ENCODE results near the gene PHF20.
"Not testable (repeated sequence)": the region's sequence is repeated elsewhere in the genome, so short reads cannot be mapped to it uniquely, and the experiment has no call there.

Gene PHF20

DNA sequence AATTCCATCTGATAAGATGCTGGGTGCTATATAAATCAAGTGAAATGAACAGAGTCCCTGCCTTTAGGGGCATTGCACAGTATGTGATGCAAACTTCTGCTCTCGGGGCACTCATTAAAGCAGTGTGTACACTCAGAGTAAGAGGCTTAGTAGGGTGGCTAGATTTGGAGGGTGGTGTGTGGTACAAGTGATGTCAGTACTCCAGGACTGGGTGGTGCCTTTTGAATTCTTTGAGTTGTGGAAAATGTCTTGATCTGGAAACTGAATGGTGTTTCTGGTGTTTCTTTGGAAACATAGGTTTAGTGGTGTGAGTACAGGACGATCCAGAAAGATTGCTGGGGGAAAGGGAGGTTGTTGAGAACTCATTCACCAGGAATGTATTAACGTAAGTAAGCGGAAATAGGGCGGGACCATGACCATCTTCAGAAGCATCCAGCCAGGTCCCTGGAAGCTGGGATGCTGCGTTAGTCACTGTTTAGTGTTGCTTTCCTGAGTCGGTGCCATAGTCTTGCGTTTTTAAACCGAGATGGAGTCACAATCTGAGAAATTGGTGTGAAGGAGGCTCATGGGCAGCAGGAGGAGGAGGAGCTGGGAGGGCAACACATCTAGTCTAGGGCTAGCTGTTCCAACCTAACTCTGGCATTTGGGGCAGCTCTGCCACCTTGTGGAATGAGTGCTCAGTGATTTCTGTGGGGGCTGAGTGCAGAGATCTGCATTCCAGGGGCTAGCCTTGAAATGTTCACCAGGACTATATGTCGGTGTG lies 112.1 kb downstream of the PHF20 start:
- in situ Hi-C loops (cut with MboI; ENCODE audit: low sequenced_read_pairs) = no loop called here

- in situ Hi-C loops (cut with MboI; ENCODE audit: low sequenced_read_pairs) = no loop called here
Observed at GRCh38 chr20:35884541-35884865, 112.7 kb downstream of the PHF20 start.

DNA sequence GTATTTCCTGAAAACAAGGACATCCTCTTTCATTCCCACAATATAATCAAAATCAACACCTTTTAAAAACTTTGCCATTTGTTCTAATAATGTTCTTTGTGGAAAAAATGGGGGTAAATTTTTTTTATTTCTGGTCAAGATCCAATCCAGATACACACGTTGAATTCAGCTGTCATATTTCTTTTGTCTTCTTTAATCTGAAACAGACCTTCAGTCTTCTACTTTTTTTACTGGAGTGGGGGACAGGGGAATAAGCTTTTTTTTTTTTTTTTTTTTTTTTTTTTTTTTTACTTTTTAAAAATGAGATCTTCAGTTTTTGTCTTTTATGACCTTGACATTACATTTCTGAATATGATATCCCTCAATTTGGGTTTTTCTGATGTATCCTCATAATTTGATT lies 113.4 kb downstream of the PHF20 start:
- in situ Hi-C loops (cut with MboI; ENCODE audit: low sequenced_read_pairs) = no loop called here

GRCh38 chr20:35886537-35886936 lies 114.7 kb downstream of the PHF20 start:
- in situ Hi-C loops (cut with MboI; ENCODE audit: low sequenced_read_pairs) = no loop called here

DNA sequence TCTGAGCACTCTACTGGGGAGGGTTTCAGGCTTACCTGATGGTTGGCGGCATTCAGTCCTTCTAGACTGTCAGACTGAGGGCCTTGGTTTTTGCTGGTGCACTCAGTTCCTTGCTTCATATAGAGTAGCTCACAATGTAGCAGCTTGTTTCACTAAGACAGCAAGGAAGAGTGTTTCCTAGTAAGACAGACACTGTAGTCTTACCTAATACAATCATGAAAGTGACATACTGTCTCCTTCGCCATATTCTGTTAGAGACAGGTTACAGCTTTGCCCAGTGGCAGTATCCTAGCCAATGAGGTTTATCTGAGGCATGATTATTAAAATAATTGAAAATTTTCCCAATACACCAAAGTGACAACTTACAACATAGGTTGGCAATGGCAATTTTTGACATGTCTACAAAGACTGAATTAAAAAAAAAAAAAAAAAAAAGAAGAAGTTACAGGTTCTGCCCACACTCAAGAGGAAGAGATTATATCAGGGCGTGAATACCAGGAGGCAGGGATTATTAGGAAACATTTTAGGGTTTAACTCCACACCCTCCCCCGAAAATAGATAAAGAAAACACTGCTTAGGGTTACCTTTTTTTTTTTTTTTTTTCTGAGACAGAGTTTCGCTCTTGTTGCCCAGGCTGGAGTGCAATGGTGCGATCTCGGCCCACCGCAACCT lies 115.7 kb downstream of the PHF20 start:
- in situ Hi-C loops (cut with MboI; ENCODE audit: low sequenced_read_pairs) = no loop called here

GRCh38 chr20:35888657-35889056 lies 116.8 kb downstream of the PHF20 start:
- in situ Hi-C loops (cut with MboI; ENCODE audit: low sequenced_read_pairs) = no loop called here

DNA sequence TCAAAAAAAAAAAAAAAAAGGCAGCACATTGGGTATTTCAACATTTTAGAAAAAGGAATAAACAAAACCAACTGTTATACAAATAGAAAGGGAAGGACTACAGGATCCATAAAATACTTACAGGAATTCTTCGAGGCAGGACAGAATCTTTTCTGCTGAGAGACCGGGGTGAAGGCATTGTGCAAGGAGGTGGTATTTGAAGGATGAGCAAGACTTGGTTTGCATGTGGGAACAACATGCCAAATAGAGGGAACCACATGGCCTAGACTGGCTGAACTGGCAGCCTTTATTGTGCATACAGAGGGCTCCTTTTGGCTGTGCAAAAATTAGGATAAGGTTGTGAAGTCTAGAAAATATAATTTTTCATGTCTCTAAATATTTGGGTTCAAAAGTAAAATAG lies 119.6 kb downstream of the PHF20 start:
- in situ Hi-C loops (cut with MboI; ENCODE audit: low sequenced_read_pairs) = no loop called here

- in situ Hi-C loops (cut with MboI; ENCODE audit: low sequenced_read_pairs) = no loop called here
Observed at GRCh38 chr20:35892871-35893270, 121.1 kb downstream of the PHF20 start.

GRCh38 chr20:35893942-35894341 lies 122.1 kb downstream of the PHF20 start:
- in situ Hi-C loops (cut with MboI; ENCODE audit: low sequenced_read_pairs) = no loop called here

GRCh38 chr20:35895516-35895915 lies 123.7 kb downstream of the PHF20 start:
- in situ Hi-C loops (cut with MboI; ENCODE audit: low sequenced_read_pairs) = not testable (repeated sequence)

DNA sequence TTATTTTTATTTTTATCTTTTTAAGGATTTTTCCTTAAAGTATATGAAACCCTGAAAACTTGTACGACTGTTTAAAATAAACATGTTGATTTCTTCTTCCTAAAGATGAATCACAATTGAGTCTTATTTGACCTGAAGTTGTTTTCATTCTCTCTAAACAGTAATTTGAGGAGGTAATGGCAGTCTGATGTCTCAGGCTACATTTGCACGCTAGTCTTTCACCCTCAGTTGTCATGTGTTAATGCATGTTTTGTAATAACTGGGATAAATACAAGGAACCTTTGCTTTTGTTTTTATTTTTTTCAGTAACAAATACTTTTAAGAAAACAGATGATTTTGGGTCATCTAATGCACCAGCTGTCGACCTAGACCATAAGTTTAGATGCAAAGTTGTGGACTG lies 127.2 kb downstream of the PHF20 start:
- in situ Hi-C loops (cut with MboI; ENCODE audit: low sequenced_read_pairs) = no loop called here

GRCh38 chr20:35901230-35901629 lies 129.4 kb downstream of the PHF20 start:
- in situ Hi-C loops (cut with MboI; ENCODE audit: low sequenced_read_pairs) = not testable (repeated sequence)

DNA sequence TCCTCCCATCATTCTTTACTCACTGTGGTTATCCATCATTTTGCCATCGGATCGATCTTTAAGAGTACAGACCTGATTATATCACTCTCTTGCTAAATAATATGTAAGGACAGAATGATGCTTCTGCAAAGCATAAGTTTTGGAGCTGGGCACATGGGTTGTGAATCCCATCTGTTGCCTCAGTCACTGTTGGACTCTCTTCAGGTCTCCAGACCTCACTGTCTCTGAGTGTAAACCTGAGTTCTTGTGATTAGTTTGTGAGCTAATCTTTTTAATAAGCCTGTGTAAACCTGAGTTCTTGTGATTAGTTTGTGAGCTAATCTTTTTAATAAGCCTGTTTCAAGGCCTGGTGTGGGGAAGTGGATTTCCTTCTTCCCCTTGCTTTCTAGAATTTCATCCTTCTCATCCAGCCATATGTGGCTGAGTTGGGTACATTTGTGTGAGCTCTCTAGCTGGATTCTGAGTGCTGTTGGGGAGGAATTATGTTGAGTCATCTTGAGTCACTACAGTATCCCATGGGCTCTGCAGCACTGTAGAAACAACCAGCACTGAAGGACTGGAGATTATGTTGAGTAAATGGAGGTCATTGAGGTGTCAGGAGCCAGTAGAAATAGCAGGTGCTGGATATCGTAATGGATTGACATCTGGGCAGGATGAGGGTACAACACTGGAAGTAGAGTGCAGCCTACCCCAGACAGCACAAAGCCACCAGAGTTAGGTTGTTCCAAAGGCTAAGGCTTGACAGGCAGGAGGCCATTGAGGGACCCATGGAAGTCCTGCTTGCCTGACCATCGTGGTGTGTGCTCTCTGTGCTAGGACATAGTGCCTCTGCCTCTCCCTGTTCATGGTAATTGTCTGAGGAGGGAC lies 130.1 kb downstream of the PHF20 start:
- in situ Hi-C loops (cut with MboI; ENCODE audit: low sequenced_read_pairs) = no loop called here

- in situ Hi-C loops (cut with MboI; ENCODE audit: low sequenced_read_pairs) = no loop called here
Observed at GRCh38 chr20:35902545-35902941, 130.7 kb downstream of the PHF20 start.

DNA sequence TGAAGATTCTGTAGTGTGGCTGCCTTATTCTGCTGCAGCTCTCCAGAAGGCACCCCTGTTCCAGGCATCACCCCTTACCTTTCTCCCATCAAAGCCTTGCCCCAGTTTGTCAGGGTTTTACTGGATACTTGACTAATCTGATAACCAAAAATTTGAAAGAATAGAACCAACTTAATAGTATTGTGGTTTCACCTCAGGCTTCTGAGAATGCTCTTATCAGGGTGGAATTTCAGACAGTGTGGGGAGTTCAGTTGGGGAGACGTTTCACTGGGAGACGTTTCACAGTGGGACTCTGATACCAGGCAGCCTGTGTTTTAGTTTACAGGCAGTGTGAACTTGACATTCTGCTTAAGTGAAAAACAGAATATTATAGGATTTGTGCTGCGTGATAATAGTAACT lies 132.0 kb downstream of the PHF20 start:
- in situ Hi-C loops (cut with MboI; ENCODE audit: low sequenced_read_pairs) = no loop called here

- in situ Hi-C loops (cut with MboI; ENCODE audit: low sequenced_read_pairs) = no loop called here
Observed at GRCh38 chr20:35904982-35905663, 133.3 kb downstream of the PHF20 start.

DNA sequence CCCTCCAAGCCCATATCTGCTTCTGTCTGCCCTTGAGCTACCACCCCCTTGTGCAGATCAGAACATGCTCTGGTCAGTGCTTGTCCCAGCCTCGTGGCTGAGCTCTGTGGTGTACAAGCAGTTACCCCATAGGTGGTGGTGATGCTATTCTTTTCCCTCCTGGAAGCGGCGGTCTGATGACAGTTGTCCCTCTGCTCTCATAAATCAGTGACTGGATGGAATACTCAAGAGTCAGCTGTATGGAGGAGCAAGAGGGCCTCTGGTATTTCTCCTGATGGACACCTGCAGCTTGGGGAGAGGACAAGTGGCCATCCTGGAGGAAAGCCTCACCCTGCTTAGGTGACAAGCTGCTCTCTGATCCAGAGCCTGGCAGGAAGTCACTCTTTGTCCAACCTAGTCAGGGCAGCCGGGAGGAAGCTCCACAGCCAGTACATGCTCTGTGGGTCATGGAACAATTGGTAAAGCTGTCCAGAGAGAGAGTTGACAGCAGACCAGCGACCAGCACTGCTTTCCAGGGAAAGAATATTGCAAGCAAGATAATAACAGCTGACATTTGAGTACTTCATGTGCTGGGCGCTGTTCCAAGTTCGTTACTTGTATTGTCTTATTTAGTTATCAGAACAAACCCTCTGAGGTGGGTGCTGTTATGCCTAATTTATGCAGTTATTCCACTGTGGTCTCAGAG lies 135.3 kb downstream of the PHF20 start:
- in situ Hi-C loops (cut with MboI; ENCODE audit: low sequenced_read_pairs) = no loop called here

GRCh38 chr20:35908007-35908406 lies 136.2 kb downstream of the PHF20 start:
- in situ Hi-C loops (cut with MboI; ENCODE audit: low sequenced_read_pairs) = no loop called here

GRCh38 chr20:35909176-35909575 lies 137.4 kb downstream of the PHF20 start:
- in situ Hi-C loops (cut with MboI; ENCODE audit: low sequenced_read_pairs) = no loop called here

DNA sequence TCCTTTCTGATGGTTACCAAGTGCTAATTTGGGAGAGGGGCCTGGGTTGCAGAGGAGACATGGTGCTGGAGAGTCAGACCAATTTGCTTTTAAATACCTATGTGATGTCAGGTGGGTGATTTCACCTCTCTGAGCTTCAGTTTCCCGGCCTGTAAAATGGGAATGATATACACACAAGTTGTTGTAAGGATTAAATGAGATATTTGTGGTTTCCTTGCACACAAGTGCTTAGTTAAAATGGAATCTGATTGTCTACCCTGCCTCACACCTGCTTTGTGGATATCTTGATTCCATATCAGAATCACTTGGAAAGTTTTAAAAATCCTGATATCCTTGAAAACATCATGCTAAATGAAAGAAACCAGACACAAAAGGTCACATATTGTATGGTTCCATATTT lies 138.0 kb downstream of the PHF20 start:
- in situ Hi-C loops (cut with MboI; ENCODE audit: low sequenced_read_pairs) = no loop called here

DNA sequence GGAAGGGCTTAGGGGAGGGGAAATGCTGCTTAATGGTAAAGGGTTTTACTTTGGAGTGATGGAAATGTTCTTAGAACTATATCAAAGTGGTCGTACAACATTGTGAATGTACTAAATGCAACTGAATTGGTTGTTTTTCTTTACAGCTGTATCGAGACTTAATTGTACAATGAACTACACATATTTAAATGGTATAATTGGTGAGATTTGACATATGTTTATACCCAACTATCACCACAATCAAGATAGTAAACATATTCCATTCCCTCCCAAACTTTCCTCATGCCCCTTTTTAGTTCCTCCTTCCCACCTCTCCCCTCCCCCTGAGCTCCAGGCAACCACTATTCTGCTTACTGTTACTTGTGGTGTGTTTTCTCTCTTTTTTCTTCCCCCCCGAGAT lies 138.4 kb downstream of the PHF20 start:
- in situ Hi-C loops (cut with MboI; ENCODE audit: low sequenced_read_pairs) = no loop called here

All from hTERT RPE-1 (cell line).